T-helper 9 cell (primary cell): Measurements from ENCODE around the gene UGGT2.
"Not testable (repeated sequence)": the region's sequence is repeated elsewhere in the genome, so short reads cannot be mapped to it uniquely, and the experiment has no call there.

Experiments used
- DNase-seq: peaks from one replicate; pipeline ENCODE4 v3.0.0-alpha.2; 2020

UGGT2 gene

DNA sequence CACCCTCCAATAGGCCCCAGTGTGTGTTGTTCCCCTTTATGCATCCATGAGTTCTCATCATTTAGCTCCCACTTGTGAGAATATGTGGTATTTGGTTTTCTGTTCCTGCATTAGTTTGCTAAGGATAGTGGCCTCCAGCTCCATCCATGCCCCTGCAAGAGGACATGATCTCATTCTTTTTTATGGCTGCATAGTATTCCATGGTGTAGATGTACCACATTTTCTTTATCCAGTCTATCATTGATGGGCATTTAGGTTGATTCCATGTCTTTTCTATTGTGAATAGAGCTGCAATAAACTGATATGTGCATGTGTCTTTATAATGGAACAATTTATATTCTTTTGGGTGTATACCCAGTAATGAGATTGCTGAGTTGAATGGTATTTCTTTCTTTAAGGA, 263.9 kb downstream of the UGGT2 start:
- not testable (repeated sequence) for DNase-seq

DNA sequence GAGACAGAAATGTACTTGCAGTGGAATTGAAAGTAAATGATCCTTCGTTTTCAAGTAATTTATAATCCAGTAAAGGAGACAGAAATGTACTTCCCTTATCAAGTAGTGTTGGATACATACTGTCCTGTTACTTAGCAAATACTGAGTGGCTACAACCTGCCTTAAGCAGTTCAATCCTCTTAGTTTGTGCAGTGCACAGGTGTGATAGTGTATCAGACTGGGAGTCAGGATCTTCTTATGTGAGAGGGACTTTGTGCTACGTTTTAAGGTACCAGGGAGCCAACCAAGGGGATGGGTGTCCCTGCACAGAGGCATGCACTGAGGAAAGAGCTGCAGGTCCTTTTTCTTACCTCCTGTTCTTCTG, 265.1 kb downstream of the UGGT2 start:
- DNase-seq = no peak

DNA sequence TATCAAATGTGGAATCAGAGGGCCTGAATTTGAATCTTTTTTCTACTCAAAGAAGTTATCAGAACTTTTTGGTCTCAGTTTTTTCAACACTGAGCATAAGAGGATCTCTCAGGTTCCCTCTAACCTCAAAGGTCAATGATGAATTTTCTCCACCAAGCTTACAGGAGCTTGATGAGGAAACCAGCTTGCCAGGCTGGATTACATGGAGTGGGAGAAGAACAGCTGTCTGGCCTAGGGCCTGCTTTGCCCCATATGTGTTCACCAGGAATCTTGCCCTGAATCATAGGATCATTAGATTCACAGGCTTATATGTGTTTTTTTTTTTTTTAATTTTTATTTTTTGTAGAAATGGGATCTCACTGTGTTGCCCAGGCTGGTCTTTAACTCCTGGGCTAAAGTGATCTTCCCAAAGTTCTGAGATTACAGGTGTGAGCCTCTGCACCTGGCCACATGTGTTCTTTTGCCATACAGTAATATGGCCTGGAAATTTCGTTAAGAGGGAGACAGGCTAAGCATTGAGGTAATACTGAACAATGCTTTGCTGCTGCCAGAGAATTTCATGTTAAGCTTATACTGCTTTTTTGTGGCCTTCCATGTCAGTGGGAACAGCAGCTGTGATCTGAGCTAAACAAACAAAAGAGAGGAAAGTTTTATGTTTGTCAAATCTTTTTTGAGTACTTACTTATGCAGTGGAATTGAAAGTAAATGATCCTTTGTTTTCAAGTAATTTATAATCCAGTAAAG, 265.7 kb downstream of the UGGT2 start:
- no peak for DNase-seq

DNA sequence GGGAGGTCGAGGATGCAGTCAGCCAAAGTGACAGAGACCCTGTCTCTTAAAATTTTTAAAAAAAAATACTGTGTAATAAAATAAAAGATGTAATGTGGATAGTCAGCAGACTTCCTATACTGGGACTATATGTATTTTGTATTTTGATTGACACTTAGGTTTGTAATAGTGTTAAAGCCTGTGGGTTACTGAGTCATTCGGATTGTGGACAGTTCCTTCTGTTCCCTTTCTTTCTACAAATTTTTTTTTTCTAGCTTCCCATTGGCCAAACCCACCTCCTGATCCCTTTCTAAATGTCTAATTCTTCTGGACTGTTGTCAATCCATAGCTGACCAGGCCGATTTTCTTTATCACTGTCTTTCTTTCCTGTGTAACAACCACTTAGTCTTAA, 268.3 kb downstream of the UGGT2 start:
- DNase-seq = no peak

DNA sequence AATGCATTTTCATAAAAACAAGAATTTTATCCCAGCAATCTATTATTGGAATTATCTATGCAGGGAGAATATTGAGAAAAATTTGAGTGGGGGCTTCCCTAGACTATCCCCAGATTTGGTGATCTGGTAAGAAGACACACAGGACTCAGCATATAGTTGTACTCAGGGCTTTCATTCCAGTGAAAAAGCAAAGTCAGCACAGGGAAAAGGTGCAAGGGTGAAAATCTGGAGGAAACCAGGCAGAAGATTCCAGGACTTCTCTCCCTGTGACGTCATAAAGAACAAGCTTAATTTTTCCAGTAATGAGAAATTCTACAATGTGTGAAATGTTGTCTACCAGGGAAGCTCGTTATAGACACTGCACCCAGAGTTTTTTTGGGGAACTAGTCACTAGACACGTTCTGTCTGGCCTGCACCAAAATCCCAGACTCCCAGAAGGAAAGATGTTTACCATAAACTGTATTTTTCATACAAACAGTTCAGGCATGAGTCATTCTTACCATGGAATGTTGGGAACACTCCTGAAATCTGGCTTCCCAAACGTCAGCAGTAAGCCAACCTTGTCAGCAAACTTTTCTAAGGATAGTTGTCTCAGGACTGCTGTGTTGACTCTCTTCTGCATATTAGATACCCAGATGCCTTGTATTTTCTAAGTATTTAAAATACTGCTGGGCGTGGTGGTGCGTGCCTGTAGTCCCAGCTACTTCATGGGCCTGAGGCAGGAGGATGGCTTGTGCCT, 268.9 kb downstream of the UGGT2 start:
- no peak for DNase-seq

DNA sequence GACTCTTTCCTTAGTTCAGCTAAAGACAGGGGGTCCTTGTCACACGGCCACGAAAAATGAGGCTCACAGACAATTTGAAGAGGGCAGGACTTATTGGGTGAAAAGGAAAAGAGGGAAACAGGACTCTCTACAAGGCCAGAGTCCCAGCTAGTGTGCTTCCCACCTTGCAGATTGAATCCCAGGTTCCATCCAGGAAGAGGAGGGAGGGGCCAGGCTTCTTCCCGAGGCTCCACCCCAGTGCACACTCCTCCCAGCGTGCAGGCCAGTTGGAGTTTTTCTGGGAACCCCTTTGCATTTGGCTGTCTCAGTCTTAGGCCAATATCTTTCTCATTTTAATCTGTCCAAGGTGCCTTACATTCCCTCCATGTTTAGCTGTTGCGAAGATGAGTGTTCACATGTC, 269.5 kb downstream of the UGGT2 start:
- DNase-seq = no peak

DNA sequence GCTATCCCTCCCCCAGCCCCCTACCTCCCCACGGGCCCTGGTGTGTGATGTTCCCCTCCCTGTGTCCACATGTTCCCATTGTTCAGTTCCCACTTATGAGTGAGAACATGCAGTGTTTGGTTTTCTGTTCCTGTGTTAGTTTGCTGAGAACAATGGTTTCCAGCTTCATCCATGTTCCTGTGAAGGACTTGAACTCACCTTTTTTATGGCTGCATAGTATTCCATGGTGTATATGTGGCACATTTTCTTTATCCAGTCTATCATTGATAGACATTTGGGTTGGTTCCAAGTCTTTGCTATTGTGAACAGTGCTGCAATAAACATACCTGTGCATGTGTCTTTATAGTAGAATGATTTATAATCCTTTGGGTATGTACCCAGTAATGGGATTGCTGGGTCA, 271.3 kb downstream of the UGGT2 start:
- not testable (repeated sequence) for DNase-seq

DNA sequence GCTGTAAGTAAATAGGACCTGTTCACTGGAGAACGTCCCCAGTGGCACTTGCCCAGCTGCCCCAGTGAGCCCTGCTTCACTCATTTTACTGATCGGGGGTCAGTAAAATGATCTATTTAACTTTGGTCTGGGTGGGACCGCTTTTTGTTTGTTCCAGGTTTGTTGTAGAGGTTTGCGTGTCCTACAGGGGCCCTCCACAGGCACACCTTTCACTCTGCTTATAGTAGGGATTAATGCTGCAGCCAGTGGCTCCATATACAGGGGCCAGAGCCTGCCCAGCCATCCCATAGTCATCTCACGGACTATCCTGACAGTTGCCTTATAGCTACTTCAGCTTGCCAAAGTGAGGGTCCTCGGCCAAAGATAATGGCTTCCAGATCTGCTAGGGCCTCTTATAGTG, 272.2 kb downstream of the UGGT2 start:
- no peak for DNase-seq

DNA sequence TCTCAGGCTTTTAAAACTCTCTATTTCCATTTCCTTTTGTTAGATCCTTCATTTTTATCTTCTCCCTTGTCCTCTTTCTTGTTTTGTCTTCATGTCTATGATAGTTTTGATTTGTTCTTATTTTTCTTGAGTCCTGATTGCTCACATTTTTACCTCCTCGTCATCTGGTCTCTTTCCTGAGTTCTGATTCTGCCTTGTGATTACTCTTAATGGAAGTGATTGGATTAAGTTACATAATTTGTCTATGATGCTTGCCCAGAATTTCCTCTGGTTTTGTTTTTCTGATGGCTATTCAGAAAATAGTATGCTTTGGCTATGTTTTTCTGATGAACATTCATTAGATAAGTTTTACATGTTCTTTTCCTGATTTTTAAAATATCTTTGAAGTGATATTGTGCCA, 273.7 kb downstream of the UGGT2 start:
- no peak for DNase-seq

DNA sequence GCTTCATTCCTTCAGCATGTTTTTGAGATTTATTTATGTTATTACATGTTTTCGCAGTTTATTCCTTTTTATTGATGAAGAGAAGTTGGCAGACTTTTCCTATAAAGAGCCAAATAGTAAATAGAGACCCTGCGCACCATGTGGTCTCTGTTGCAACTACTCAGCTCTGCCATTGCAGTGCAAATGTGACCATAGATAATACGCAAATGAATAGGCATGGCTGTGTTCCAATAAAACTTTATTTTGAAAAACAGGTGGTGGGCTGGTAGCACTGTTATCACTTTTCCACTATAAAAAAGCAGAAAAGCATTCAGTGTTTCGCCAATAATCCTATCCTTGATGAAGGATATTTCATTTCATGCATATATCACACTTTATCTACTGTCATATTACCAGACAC, 281.3 kb downstream of the UGGT2 start:
- DNase-seq = no peak

DNA sequence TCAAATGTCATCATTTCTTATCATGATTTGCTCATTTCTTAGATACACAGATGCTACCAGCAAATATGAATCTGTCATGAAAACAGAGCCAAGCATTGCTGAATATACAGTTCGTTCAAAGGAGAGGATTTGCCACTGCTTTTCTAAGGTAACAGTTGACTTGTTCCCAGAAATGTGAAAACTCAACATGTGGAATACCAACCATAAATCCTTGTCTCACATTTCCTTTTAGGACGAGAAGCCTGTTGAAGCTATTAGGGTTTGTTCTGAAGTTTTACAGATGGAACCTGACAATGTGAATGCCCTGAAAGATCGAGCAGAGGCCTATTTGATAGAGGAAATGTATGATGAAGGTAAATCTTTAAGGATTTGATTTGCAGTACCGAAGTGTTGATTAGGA, 289.6 kb downstream of the UGGT2 start:
- no peak for DNase-seq

DNA sequence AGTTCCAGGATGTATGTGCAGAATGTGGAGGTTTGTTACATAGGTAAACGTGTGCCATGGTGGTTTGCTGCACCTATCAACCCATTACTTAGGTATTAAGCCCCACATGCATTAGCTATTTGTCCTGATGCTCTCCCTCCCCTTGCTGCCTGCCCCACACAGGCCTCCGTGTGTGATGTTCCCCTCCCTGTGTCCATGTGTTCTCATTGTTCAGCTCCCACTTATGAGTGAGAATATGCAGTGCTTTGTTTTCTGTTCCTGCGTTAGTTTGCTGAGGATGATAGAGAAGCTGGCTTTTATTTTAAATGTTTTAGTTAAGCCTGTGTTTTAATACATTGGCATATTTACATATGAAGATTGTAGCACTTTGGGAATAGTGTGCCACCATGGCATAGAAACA, 290.6 kb downstream of the UGGT2 start:
- DNase-seq = not testable (repeated sequence)

DNA sequence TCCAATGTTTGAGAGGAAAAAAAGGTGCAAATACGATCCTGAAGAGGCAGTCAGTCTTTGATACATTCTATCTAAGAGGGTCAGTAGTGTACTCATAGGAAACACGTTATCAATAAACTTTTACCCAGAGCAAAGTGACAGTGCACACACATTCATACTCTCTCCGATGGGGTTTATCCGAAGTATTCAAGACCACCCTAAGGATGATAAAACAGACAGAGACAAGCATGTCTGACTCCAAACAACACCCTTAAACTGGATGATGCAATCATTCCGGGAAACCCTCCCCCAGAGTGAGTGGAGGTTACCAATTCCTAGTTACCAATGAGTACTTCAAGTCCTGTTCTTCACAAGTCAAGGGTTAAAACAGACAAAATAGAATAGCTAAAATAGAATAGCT, 297.1 kb downstream of the UGGT2 start:
- no peak for DNase-seq

DNA sequence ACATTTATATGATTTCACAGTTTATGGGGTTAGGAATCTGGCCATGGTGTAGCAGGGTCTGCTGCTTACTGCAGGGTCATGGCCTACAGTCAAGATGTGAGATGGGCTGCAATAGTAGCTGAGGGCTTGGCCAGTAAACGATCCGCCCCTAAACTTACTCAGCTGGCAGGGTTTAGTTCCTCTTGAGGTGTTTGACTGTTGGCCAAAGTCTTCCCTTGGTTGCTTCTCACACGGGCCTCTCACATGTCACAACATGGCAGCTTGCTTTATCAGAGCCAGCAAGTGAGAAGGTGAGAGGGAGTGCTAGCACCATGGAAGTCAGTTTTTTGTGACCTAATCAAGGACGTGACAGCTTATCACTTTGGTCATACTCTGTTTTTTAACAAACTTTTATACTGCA, 299.1 kb downstream of the UGGT2 start:
- DNase-seq = no peak

DNA sequence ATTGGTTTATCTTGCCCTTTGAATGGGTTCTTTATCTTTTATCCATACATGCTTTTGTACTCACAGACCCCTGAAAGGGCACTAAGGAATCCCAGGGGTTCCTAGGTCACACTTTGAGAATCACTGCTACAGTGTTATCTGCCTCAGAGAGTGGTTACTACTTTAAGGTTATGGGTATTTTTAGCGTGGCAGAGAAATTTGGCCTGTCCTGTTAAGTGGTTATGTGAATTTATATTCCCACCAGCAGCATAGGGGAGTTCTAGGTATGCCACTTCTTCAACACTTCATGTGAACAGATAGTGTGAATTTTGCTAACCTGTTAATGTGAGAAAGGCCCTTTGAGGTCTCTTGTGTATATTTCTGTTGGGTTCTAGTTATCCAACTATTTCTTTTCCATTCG, 300.5 kb downstream of the UGGT2 start:
- DNase-seq = no peak
